Right lobe of liver (tissue), 6 donors: ENCODE results near the gene EHMT2. TPM values are rescaled to one million over a fixed set of nuclear protein-coding genes. Genes with fewer than 3 reads are reported as not detected.

ENCODE experiments used
- ATAC-seq, 4 donors: fragments of 200-7000 bp; cut with Tn5 transposase; one replicate each; pipeline ENCODE4 v1.9.1; 2020; ENCODE audit warnings: mild to moderate bottlenecking in 4 of 4, moderate library complexity in 4 of 4
- DNase-seq, 3 donors: peaks; one replicate each; pipeline ENCODE4 v3.0.0-alpha.2; 2020
- H3K27ac ChIP-seq, 3 donors: fragments of 200-600 bp; one replicate each; pipeline ENCODE4 v1.8.0; 2022
- H3K27me3 ChIP-seq, 2 donors: fragments of 200-600 bp; one replicate each; pipeline ENCODE4 v1.8.0; 2022
- H3K36me3 ChIP-seq, 4 donors: fragments of 200-600 bp; sonication (generic) in 1 of 4; one replicate each; pipeline versions ENCODE4 v1.5.1 to v1.8.0; 2017 to 2022; ENCODE audit warnings: control low read depth in 1 of 4
- H3K4me1 ChIP-seq, 4 donors: fragments of 200-600 bp; sonication (generic) in 1 of 4; one replicate each; pipeline versions ENCODE4 v1.5.1 to v1.8.0; 2017 to 2022; ENCODE audit warnings: control low read depth in 1 of 4
- H3K4me3 ChIP-seq, 3 donors: fragments of 200-600 bp; one replicate each; pipeline ENCODE4 v1.8.0; 2022
- H3K9me3 ChIP-seq, 4 donors: fragments of 200-600 bp; sonication (generic) in 1 of 4; one replicate each; pipeline versions ENCODE4 v1.5.1 to v1.8.0; 2017 to 2022; ENCODE audit warnings: control low read depth in 1 of 4
- POLR2A ChIP-seq: fragments of 450-650 bp; IDR thresholded peaks from one replicate; pipeline ENCODE4 v1.6.1; 2017; ENCODE audit warnings: antibody characterized with exemption, mild to moderate bottlenecking
- WGBS: methylation state at CpG from one replicate; pipeline ENCODE4 v1.1.6; 2018; ENCODE audit warnings: low coverage, low lambda C conversion rate; ENCODE audit not compliant: insufficient coverage; ENCODE audit errors: missing lambda C conversion rate; 5-methylcytosine and 5-hydroxymethylcytosine counted together
- intact Hi-C, 2 donors: fragments of 100-400 bp; cut with DNase I; formaldehyde crosslinking; loops; one replicate each; pipeline versions ENCODE4 v1.11.2 to v1.14.1; 2022
- total RNA-seq, 6 experiments: library from RNA; depleted of rRNA in 2 of 6; stranded (reverse); fragments of >200 nt in 2 of 6; fragmentation: NEBNext Ultra II Directional in 3 of 6; extraction: Animal tissue kit (Norgen Biotek cat#: 25700) in 3 of 6; gene quantifications; one replicate each; pipeline versions ENCODE4 v1.1.0 to v1.2.4, GENCODE V29; 2016 to 2023
- TF ChIP-seq, protein P1 (sequence below), 4 donors: fragments of 200-600 bp in 3 of 4; fragments of 450-650 bp in 1 of 4; IDR thresholded peaks; one replicate each; pipeline versions ENCODE4 v1.5.1 to v1.8.0; 2016 to 2022; ENCODE audit warnings: antibody characterized with exemption in 4 of 4, mild to moderate bottlenecking in 2 of 4
- donor health status: DM: no; HTN: yes; CAD: no.
- donor health status: DM: no; HTN: no; CAD: no.
- donor health status: DM: no; HTN: no; CAD: no.
- donor health status: DM: no; HTN: yes; CAD: no.
- donor health status: DM: no; HTN: yes; CAD: no.

EHMT2 gene
- total RNA-seq, 6 experiments from 2014 or later = 10.7 to 20.1 (median 13.3) TPM

DNA sequence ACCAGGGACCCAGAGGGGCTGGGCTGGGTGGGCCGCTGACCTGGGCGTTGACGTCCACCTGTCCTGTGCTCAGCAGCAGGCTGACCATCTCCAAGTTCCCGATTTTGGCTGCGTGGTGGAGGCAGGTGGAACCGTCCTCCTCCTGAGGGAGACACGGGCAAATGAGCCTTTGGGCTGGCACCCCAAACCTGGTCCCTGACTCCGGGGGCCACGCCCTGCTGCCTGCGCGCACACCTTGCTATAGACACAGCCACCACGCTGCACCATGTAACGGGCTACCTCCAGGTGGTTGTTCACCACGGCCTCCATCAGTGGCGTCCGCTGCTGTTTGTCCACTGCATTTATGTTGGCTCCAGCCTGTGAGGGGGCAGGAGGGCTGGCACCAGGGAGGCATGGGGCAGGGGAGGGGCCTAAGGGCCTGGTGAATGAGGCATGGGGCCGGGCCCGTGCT lies 10.9 kb downstream of the EHMT2 start:
- no CpG with 5 or more reads among the region's 18 CpGs for WGBS
- H3K4me3 ChIP-seq = no peak overlapping the region
- peak in 1 of 3 donors; percentile 44 for DNase-seq
- TF ChIP-seq, protein P1, sequence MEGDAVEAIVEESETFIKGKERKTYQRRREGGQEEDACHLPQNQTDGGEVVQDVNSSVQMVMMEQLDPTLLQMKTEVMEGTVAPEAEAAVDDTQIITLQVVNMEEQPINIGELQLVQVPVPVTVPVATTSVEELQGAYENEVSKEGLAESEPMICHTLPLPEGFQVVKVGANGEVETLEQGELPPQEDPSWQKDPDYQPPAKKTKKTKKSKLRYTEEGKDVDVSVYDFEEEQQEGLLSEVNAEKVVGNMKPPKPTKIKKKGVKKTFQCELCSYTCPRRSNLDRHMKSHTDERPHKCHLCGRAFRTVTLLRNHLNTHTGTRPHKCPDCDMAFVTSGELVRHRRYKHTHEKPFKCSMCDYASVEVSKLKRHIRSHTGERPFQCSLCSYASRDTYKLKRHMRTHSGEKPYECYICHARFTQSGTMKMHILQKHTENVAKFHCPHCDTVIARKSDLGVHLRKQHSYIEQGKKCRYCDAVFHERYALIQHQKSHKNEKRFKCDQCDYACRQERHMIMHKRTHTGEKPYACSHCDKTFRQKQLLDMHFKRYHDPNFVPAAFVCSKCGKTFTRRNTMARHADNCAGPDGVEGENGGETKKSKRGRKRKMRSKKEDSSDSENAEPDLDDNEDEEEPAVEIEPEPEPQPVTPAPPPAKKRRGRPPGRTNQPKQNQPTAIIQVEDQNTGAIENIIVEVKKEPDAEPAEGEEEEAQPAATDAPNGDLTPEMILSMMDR (IDR thresholded peaks at IDR 0.05) = no peak
- H3K27ac ChIP-seq = no peak overlapping the region
- peaks cover 0 to 53% (median 13%) of the 10 kb centered on the region in 4 donors for H3K36me3 ChIP-seq
- no peaks in the 10 kb centered on the region for H3K27me3 ChIP-seq
- no peaks in the 10 kb centered on the region for H3K4me1 ChIP-seq
- intact Hi-C loops = no loop called here
- ATAC-seq = no peak
- no peaks in the 10 kb centered on the region for H3K9me3 ChIP-seq

DNA sequence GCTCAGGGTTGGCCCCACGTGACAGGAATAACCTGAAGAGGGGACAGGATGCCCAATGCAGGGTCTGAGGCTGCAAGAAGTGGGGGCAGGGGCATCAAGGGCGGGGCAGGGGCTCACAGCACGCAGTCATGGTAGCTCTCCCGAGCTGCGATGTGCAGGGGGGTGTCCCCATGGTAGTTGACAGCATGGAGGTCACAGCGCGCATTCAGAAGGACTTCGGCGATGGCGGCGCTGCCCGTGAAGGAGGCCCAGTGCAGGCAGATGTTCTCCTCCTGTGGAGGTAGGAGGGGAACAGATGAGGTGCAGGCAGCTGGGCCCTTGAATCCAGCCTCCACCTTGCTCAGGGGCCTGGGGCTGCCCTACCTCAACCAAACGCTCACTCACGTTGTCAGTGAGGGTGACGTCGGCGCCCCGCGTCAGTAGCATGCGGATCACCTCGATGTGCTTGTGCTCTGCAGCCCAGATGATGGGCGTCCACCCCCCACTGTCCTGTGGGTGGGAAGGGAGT lies 12.9 kb downstream of the EHMT2 start:
- ATAC-seq = no peak
- Histone ChIP-seq H3K4me1 (no peaks in the 10 kb centered on the region), H3K27me3 (no peaks in the 10 kb centered on the region), H3K4me3 (no peak overlapping the region), H3K36me3 (peaks cover 0 to 57% (median 13%) of the 10 kb centered on the region in 4 donors), H3K9me3 (no peaks in the 10 kb centered on the region), H3K27ac (no peak overlapping the region)
- no CpG with 5 or more reads among the region's 22 CpGs for WGBS
- TF ChIP-seq, protein P1 (IDR thresholded peaks at IDR 0.05) = no peak
- TF ChIP-seq POLR2A = no peak
- no peak for DNase-seq
- intact Hi-C loops = no loop called here

DNA sequence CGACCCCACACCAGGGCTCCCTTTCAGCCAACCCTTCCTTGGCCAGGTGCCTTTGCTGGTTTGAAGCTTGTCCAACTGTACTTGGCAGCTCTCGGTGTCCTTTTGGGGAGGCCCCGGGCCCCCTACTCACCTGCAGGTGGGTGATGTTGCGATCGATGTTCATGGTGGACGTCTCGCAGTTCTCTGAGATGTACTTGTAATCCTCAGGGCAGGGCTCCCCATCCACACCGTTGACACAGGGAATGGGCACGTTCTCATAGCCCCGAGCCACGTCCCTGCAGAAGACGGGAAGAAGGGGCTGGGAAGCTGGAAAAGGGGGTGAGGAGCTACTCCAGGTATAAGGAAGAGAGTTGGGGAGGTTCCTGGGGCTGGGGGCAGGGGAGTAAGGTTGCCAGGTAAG lies 13.8 kb downstream of the EHMT2 start:
- intact Hi-C loops = no loop called here
- 73% methylated on average over 2 of the region's 12 CpGs for WGBS

DNA sequence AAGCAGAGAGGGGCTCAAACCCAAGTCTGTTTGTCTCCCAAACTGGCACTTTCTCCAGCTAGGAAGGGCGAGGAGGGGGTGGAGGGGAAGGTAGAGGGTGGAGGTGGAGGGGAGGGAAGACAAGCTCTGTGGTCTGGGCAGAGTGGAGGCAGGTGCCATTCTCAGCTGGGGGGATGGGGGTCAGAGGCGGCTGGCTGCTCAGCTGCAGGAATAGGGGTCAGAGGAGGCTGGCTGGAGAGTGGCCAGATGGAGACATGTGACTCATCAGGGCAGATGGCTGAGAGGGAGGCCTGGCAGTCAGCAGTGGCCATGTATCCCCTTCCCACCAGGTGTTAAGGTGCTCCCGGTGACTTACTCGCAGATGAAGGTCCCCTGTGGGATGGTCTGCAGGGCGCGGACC lies 15.2 kb downstream of the EHMT2 start:
- 86% methylated on average over 6 of the region's 6 CpGs for WGBS

More for the DNA sequence above, 13.8 kb downstream of the EHMT2 start:
- no peaks in the 10 kb centered on the region for H3K4me1 ChIP-seq
- H3K36me3 ChIP-seq = peaks cover 0 to 58% (median 13%) of the 10 kb centered on the region in 4 donors
- no peak for TF ChIP-seq POLR2A
- TF ChIP-seq, protein P1 (IDR thresholded peaks at IDR 0.05) = no peak
- H3K9me3 ChIP-seq = no peaks in the 10 kb centered on the region
- no peak overlapping the region for H3K4me3 ChIP-seq
- no peaks in the 10 kb centered on the region for H3K27me3 ChIP-seq
- DNase-seq (no peak), ATAC-seq (no peak)
- H3K27ac ChIP-seq = no peak overlapping the region

More for the DNA sequence above, 15.2 kb downstream of the EHMT2 start:
- TF ChIP-seq, protein P1 (IDR thresholded peaks at IDR 0.05) = no peak
- no peaks in the 10 kb centered on the region for H3K4me1 ChIP-seq
- H3K36me3 ChIP-seq = peaks cover 0 to 46% (median 13%) of the 10 kb centered on the region in 4 donors
- intact Hi-C loops = no loop called here
- ATAC-seq (no peak), DNase-seq (no peak)
- no peak overlapping the region for H3K27ac ChIP-seq
- H3K9me3 ChIP-seq = no peaks in the 10 kb centered on the region
- H3K4me3 ChIP-seq = no peak overlapping the region
- no peaks in the 10 kb centered on the region for H3K27me3 ChIP-seq
